Osteoblast (primary cell): ENCODE results near the gene KRT33A. TPM values are rescaled to one million over a fixed set of nuclear protein-coding genes. Genes with fewer than 3 reads are reported as not detected.

Experiments used
- DNase-seq: peaks from one replicate; pipeline ENCODE4 v3.0.0; 2011; ENCODE audit warnings: low spot score, mixed read lengths; ENCODE audit not compliant: insufficient read length; ENCODE audit errors: missing footprints
- H2AFZ ChIP-seq: 2 replicates; pipeline ENCODE4 v1.6.0; 2011; ENCODE audit warnings: mild to moderate bottlenecking, low read length
- H3K27ac ChIP-seq: 2 replicates; pipeline ENCODE4 v1.5.1; 2011; ENCODE audit warnings: mild to moderate bottlenecking, low read depth, low read length, moderate library complexity
- H3K27me3 ChIP-seq: 2 replicates; pipeline ENCODE4 v1.6.0; 2012; ENCODE audit warnings: mild to moderate bottlenecking, control low read depth, inconsistent platforms, low read length, moderate library complexity; ENCODE audit not compliant: insufficient read depth
- H3K36me3 ChIP-seq: 2 replicates; pipeline ENCODE4 v1.5.1; 2011; ENCODE audit warnings: mild to moderate bottlenecking, low read length, control low read depth, moderate library complexity; ENCODE audit not compliant: insufficient read depth
- H3K4me1 ChIP-seq: 2 replicates; pipeline ENCODE4 v1.5.1; 2011; ENCODE audit warnings: mild to moderate bottlenecking, low read length, control low read depth, moderate library complexity; ENCODE audit not compliant: insufficient read depth
- H3K4me2 ChIP-seq: 2 replicates; pipeline ENCODE4 v1.6.0; 2011; ENCODE audit warnings: mild to moderate bottlenecking, low read length; ENCODE audit not compliant: insufficient read depth
- H3K4me3 ChIP-seq: fragments of 200-600 bp; sonication (generic); 3 replicates; pipeline ENCODE4 v1.5.1; 2012; ENCODE audit warnings: mild to moderate bottlenecking, low read length, inconsistent platforms; ENCODE audit not compliant: insufficient read depth
- H3K79me2 ChIP-seq: 2 replicates; pipeline ENCODE4 v1.6.0; 2012; ENCODE audit warnings: mild to moderate bottlenecking, low read length, control low read depth, inconsistent platforms; ENCODE audit not compliant: insufficient read depth
- H3K9me3 ChIP-seq: 2 replicates; pipeline ENCODE4 v1.5.1; 2011; ENCODE audit warnings: low read depth, low read length, control low read depth
- H4K20me1 ChIP-seq: 2 replicates; pipeline ENCODE4 v1.6.0; 2012; ENCODE audit warnings: mild to moderate bottlenecking, low read length, control low read depth; ENCODE audit not compliant: insufficient read depth
- CTCF ChIP-seq: IDR thresholded peaks from 2 replicates; pipeline ENCODE4 v1.5.1; 2011; ENCODE audit warnings: mild to moderate bottlenecking, low read depth, low read length, moderate library complexity; ENCODE audit errors: extremely low read depth
- total RNA-seq: library from RNA; depleted of rRNA; stranded (reverse); fragments of >200 nt; gene quantifications from 2 replicates; pipeline ENCODE4 v1.2.3, GENCODE V29; 2012

KRT33A gene
- total RNA-seq, 1 donor, result not detected

GRCh38 chr17:41369713-41370112, 19.1 kb upstream of the KRT33A start, which contains the start of gene KRT33B:
TSS of gene KRT33B (minus strand) at chr17:41369813. CDS start at chr17:41369750, 63 bp downstream.
- no peak for DNase-seq
- Histone ChIP-seq H3K9me3 (no peaks in the 10 kb centered on the region), H3K27ac (no peak within 1 kb of the TSS), H3K79me2 (no peaks in the 10 kb centered on the region), H3K4me3 (no peak within 1 kb of the TSS), H3K27me3 (no peaks in the 10 kb centered on the region), H4K20me1 (no peaks in the 10 kb centered on the region), H3K36me3 (no peaks in the 10 kb centered on the region), H3K4me1 (peaks cover 20% of the 10 kb centered on the region), H3K4me2 (no peak within 1 kb of the TSS), H2AFZ (no peak within 1 kb of the TSS)
- TF ChIP-seq CTCF, result no peak

GRCh38 chr17:41369023-41369422, 18.4 kb upstream of the KRT33A start:
- Histone ChIP-seq H3K4me1 (peaks cover 20% of the 10 kb centered on the region), H3K79me2 (no peaks in the 10 kb centered on the region), H2AFZ (no peak overlapping the region), H3K27me3 (no peaks in the 10 kb centered on the region), H3K9me3 (no peaks in the 10 kb centered on the region), H3K4me3 (no peak overlapping the region), H3K27ac (no peak overlapping the region), H3K36me3 (no peaks in the 10 kb centered on the region), H4K20me1 (no peaks in the 10 kb centered on the region), H3K4me2 (no peak overlapping the region)
- no peak for DNase-seq
- TF ChIP-seq CTCF, result no peak

- Histone ChIP-seq H3K27ac (peak overlapping the region; percentile 73), H3K4me2 (peak overlapping the region; percentile 22), H3K36me3 (no peaks in the 10 kb centered on the region)
Measured at GRCh38 chr17:41367426-41368075, 16.9 kb upstream of the KRT33A start.

More at GRCh38 chr17:41367426-41368075, 16.9 kb upstream of the KRT33A start:
- H3K4me1 ChIP-seq, result peaks cover 20% of the 10 kb centered on the region
- no peaks in the 10 kb centered on the region for H3K79me2 ChIP-seq
- H3K9me3 ChIP-seq, result no peaks in the 10 kb centered on the region
- no peaks in the 10 kb centered on the region for H3K27me3 ChIP-seq
- peak; percentile 90 for DNase-seq
- peak overlapping the region; percentile 4 for H2AFZ ChIP-seq
- H4K20me1 ChIP-seq, result no peaks in the 10 kb centered on the region
- H3K4me3 ChIP-seq, result no peak overlapping the region
- TF ChIP-seq CTCF, result no peak
